Measurements from ENCODE around the gene KIRREL3. TPM values are rescaled to one million over a fixed set of nuclear protein-coding genes. Genes with fewer than 3 reads are reported as not detected.

Gene KIRREL3
- total and polyA plus RNA-seq, 8 donors = 0.06 to 1.1 (median 0.26) TPM; not detected in 2

DNA sequence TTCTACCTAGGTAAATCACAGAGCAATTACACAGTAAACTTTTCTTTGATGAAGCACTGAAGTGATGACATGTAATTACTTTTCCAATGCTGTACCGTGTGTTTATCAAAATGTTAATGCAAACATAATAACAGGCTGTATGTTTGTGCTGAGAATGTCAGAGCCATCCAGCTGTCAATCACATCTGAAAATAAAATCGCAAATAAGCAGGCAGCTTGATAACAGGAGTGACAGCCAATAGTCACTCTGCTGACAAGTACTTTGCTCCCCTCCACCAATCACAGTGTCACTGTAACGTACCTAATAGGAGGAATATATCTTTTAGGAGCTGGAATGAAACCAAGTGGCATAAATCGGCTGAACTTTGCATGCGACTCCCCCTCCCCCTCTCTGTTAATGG, 119.7 kb downstream of the KIRREL3 start:
- DNase-seq (no peak), ATAC-seq (no peak), FAIRE-seq (no peak)
- Histone ChIP-seq H3K27ac (no peak overlapping the region), H3K36me3 (no peaks in the 10 kb centered on the region), H3K9me3 (no peaks in the 10 kb centered on the region), H3K4me1 (no peaks in the 10 kb centered on the region), H3K4me3 (no peak overlapping the region), H3K27me3 (no peaks in the 10 kb centered on the region)
- TF ChIP-seq, protein P1, sequence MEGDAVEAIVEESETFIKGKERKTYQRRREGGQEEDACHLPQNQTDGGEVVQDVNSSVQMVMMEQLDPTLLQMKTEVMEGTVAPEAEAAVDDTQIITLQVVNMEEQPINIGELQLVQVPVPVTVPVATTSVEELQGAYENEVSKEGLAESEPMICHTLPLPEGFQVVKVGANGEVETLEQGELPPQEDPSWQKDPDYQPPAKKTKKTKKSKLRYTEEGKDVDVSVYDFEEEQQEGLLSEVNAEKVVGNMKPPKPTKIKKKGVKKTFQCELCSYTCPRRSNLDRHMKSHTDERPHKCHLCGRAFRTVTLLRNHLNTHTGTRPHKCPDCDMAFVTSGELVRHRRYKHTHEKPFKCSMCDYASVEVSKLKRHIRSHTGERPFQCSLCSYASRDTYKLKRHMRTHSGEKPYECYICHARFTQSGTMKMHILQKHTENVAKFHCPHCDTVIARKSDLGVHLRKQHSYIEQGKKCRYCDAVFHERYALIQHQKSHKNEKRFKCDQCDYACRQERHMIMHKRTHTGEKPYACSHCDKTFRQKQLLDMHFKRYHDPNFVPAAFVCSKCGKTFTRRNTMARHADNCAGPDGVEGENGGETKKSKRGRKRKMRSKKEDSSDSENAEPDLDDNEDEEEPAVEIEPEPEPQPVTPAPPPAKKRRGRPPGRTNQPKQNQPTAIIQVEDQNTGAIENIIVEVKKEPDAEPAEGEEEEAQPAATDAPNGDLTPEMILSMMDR (IDR thresholded peaks at IDR 0.05) = no peak
- intact Hi-C loops (cut with DNase I) = no loop called here
- 39 to 42% methylated on average over 5 of the region's 5 CpGs for WGBS, 2 donors

DNA sequence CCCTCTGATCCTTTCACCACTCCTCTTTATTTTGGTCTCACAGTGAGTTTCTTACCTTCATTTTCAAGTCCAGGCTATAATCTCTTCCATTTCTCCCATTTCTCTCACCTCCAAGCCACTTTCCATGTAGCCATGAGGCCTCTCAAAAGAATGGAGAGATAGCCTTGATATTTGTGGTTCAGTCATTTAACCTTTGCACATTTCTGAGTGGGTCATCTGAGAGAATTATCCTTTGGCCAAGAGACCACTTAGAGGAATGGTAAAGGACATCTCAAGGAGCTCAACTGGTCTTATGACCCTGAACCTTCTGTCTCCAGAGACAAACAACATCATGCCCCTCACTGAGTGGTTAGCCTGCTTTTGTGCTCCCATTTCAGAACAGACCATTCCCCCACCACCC, 121.1 kb downstream of the KIRREL3 start:
- no peaks in the 10 kb centered on the region for H3K9me3 ChIP-seq
- ATAC-seq = no peak
- H3K27me3 ChIP-seq = no peaks in the 10 kb centered on the region
- H3K4me3 ChIP-seq = no peak overlapping the region
- H3K36me3 ChIP-seq = no peaks in the 10 kb centered on the region
- no peak for DNase-seq
- intact Hi-C loops (cut with DNase I) = no loop called here
- FAIRE-seq = no peak
- TF ChIP-seq, protein P1 (IDR thresholded peaks at IDR 0.05) = no peak
- H3K4me1 ChIP-seq = no peaks in the 10 kb centered on the region
- H3K27ac ChIP-seq = no peak overlapping the region

DNA sequence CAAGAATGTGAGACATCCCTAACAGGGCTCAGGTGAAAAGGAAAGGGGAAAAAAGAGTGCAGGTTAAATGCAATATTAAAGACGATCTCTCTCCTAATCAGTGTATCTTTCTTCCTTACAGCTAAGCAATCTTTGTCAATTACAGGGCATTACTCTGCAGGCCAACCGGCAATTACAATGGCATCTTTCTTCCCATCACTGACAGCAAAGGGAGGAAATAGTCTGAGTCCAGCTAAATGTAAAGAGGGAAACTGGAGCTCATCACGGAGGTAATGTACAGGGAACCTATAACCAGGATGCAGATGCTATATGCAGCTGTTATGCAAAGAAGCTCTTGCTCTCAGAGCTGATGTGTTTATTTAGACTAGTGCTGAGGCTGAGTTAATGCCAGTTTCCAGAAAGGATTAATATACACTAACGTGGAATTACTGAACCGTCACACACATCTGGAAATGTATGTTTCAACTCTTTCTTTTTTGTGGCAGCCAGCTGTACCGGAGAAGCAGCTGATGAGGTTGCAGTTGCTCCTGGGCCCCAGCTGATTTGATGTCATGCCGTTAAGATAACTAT, 121.6 kb downstream of the KIRREL3 start:
- H3K9me3 ChIP-seq = no peaks in the 10 kb centered on the region
- H3K4me1 ChIP-seq = no peaks in the 10 kb centered on the region
- H3K27ac ChIP-seq = no peak overlapping the region
- TF ChIP-seq, protein P1 (IDR thresholded peaks at IDR 0.05) = no peak
- DNase-seq (no peak), ATAC-seq (no peak), FAIRE-seq (no peak)
- intact Hi-C loops (cut with DNase I) = no loop called here
- H3K27me3 ChIP-seq = no peaks in the 10 kb centered on the region
- 53 to 64% methylated on average over 7 of the region's 7 CpGs for WGBS, 2 donors
- H3K4me3 ChIP-seq = no peak overlapping the region
- no peaks in the 10 kb centered on the region for H3K36me3 ChIP-seq

DNA sequence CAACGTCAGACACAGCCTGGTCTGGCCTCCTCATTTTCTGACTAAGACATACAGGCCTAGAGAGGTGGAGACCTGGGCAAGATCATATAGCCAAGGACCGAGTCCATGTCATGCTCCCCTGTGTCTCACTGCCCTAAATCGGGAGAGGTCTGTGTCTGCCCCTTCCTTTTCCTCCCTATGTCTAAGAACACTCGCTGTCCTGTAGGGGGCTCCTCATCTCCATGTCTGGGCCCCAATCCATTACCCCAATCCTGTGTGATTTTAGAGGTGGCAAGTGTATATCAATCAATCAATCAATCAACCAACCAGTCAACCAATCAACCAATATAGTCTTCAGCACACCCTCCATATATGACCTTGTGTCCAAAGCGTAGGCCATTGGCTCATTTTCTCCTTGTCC, 125.7 kb downstream of the KIRREL3 start:
- no peak overlapping the region for H3K4me3 ChIP-seq
- H3K9me3 ChIP-seq = no peaks in the 10 kb centered on the region
- TF ChIP-seq, protein P1 (IDR thresholded peaks at IDR 0.05) = no peak
- intact Hi-C loops (cut with DNase I) = no loop called here
- H3K36me3 ChIP-seq = no peaks in the 10 kb centered on the region
- no peak overlapping the region for H3K27ac ChIP-seq
- 43 to 50% methylated on average over 5 of the region's 5 CpGs for WGBS, 2 donors
- DNase-seq (no peak), ATAC-seq (no peak), FAIRE-seq (no peak)
- no peaks in the 10 kb centered on the region for H3K4me1 ChIP-seq
- no peaks in the 10 kb centered on the region for H3K27me3 ChIP-seq

DNA sequence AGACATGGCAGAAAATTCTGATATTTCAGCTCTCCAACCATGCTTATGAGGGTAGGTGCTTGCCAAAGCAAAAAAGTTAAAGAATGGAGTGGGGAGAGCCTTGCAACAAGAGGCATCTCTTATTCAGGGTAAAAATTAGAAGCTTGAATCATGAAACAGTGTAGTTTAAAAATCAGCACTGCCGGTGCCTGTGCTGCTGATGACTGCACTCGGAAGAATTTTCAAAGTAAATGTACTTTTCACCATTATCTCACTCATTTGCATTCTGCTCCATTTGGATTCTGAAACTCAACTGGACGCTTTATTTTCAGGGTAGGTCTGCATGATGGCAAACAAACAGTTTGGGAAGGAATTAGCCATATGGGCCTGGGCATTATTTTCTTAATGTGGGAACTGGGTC, 126.3 kb downstream of the KIRREL3 start:
- Histone ChIP-seq H3K36me3 (no peaks in the 10 kb centered on the region), H3K4me1 (no peaks in the 10 kb centered on the region), H3K4me3 (no peak overlapping the region), H3K9me3 (no peaks in the 10 kb centered on the region), H3K27me3 (no peaks in the 10 kb centered on the region), H3K27ac (no peak overlapping the region)
- TF ChIP-seq, protein P1 (IDR thresholded peaks at IDR 0.05) = no peak
- FAIRE-seq (no peak), DNase-seq (no peak), ATAC-seq (no peak)
- 81 to 82% methylated on average over 3 of the region's 3 CpGs for WGBS, 2 donors
- intact Hi-C loops (cut with DNase I) = no loop called here

All from pancreas (tissue), 10 donors.